Measurements from ENCODE around the gene FAM209B.

GRCh38 chr20:56566621-56567020 is 33.6 kb downstream of the FAM209B start:
- TF ChIP-seq CTCF (IDR thresholded peaks at IDR 0.05) (no peak), POLR2A (IDR thresholded peaks at IDR 0.05) (no peak)
